ENCODE results near the gene RAB1B.
"Not testable (repeated sequence)": the region's sequence is repeated elsewhere in the genome, so short reads cannot be mapped to it uniquely, and the experiment has no call there.

RAB1B gene

DNA sequence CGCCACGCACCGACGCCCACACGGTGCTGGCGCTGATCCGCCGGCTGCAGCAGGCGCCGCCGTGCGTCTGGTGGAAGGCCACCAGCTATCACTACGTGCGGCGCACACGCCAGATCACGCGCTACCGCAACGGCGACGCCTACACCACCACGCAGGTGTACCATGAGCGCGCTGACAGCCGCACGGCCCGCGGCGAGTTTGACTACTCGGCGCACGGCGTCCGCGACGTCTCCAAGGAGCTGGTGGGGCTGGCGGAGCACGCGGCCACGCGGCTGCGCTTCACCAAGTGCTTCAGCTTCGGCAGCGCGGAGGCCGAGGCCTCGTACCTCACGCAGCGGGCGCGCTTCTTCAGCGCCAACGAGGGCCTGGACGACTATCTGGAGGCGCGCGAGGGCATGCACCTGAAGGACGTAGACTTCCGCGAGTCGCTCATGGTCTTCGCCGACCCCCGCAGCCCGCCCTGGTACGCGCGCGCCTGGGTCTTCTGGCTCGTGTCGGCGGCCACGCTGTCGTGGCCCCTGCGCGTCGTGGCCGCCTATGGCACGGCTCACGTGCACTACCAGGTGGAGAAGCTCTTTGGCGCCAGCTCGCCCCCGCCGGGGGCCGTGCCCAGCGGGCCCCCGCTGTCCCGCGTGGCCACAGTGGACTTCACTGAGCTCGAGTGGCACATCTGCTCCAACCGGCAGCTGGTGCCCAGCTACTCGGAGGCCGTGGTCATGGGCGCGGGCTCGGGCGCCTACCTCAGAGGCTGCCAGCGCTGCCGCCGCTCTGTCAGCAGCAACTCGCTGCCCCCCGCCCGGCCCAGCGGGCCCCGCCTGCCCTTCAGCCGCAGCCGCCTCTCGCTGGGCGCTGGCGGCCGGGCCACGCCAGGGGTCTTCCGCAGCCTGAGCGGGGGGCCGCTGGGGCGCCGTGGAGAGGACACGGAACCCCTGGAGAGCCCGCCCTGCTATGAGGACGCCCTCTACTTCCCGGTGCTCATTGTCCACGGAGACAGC, 26.5 kb downstream of the RAB1B start:
- H3K9me3 ChIP-seq (ENCODE audit: control insufficient read depth, low read length) = no peaks in the 10 kb centered on the region
- no peak overlapping the region for H3K4me3 ChIP-seq (ENCODE audit: insufficient read depth, low read depth, low read length, poor library complexity, severe bottlenecking)
- H3K27me3 ChIP-seq (replicated peaks; ENCODE audit: control insufficient read depth, insufficient read depth, low read length, poor library complexity, severe bottlenecking) = peaks cover 10% of the 10 kb centered on the region
- DNase-seq = no peak
- H3K27ac ChIP-seq (ENCODE audit: insufficient read depth, low read length, poor library complexity, severe bottlenecking) = no peak overlapping the region
- peaks cover 10% of the 10 kb centered on the region for H3K4me1 ChIP-seq (ENCODE audit: control insufficient read depth, insufficient read depth, low read length, poor library complexity, severe bottlenecking)
- H3K36me3 ChIP-seq (ENCODE audit: control insufficient read depth, insufficient read depth, low read length) = no peaks in the 10 kb centered on the region

DNA sequence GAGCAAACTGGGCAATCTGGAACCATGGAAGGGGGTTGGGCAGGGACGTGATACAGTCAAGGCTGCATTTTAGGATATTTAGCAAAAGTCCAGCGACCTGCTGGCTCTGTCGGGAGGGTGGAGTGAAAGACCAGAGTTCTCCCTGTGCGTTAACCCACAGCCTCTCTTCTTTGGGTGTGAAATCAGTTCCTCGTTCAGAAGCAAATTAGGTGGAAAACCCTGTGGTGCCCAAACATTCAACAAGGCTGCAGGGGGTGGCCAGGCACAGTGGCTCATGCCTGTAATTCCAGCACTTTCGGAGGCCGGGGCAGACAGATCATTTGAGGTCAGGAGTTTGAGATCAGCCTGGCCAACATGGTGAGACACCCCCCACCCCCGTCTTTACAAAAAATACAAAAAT, 29.2 kb downstream of the RAB1B start:
- no peak for DNase-seq
- Histone ChIP-seq H3K27ac (ENCODE audit: insufficient read depth, low read length, poor library complexity, severe bottlenecking) (no peak overlapping the region), H3K4me1 (ENCODE audit: control insufficient read depth, insufficient read depth, low read length, poor library complexity, severe bottlenecking) (no peaks in the 10 kb centered on the region), H3K4me3 (ENCODE audit: insufficient read depth, low read depth, low read length, poor library complexity, severe bottlenecking) (no peak overlapping the region), H3K27me3 (replicated peaks; ENCODE audit: control insufficient read depth, insufficient read depth, low read length, poor library complexity, severe bottlenecking) (peaks cover under 1% of the 10 kb centered on the region), H3K9me3 (ENCODE audit: control insufficient read depth, low read length) (no peaks in the 10 kb centered on the region), H3K36me3 (ENCODE audit: control insufficient read depth, insufficient read depth, low read length) (no peaks in the 10 kb centered on the region)

DNA sequence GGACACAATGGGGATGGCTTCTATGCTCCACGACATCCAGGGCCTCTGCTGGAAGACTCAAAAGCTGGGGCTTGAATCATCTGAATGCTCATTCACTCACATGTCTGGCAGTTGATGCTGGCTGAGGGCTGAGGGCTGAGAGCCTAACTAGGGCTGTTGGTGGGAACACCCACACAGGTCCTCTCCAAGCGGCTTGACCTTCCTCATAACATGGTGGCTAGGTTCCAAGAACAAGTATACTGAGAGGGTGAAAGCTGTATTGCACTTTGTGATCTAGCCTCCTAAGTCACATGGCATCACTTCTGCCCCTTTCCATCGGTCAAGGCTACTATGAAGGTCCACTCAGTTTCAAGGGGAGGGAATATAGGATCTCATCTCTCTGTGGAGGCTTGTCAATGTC, 30.7 kb downstream of the RAB1B start:
- no peak overlapping the region for H3K27ac ChIP-seq (ENCODE audit: insufficient read depth, low read length, poor library complexity, severe bottlenecking)
- H3K4me3 ChIP-seq (ENCODE audit: insufficient read depth, low read depth, low read length, poor library complexity, severe bottlenecking) = no peak overlapping the region
- no peaks in the 10 kb centered on the region for H3K9me3 ChIP-seq (ENCODE audit: control insufficient read depth, low read length)
- H3K36me3 ChIP-seq (ENCODE audit: control insufficient read depth, insufficient read depth, low read length) = no peaks in the 10 kb centered on the region
- H3K4me1 ChIP-seq (ENCODE audit: control insufficient read depth, insufficient read depth, low read length, poor library complexity, severe bottlenecking) = no peaks in the 10 kb centered on the region
- no peaks in the 10 kb centered on the region for H3K27me3 ChIP-seq (replicated peaks; ENCODE audit: control insufficient read depth, insufficient read depth, low read length, poor library complexity, severe bottlenecking)
- no peak for DNase-seq

DNA sequence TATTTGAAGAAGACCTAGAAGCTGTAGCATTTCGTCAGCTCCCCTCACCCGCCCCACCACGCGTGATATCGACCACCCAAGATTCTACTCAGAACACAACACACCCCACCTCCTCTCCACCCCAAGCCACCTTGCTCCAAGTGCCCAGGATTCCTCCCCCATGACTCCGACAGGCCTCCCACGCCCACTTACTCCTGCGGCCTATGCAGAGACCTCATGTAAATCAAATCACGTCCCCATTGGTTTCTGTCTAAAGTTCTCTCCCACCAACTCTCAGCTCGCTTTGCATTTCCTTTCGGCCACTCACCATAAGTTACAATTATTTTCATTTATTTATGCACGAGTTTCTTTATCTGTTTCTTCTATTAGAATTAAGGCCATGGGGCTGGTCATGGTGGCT, 34.2 kb downstream of the RAB1B start:
- Histone ChIP-seq H3K9me3 (ENCODE audit: control insufficient read depth, low read length) (no peaks in the 10 kb centered on the region), H3K4me3 (ENCODE audit: insufficient read depth, low read depth, low read length, poor library complexity, severe bottlenecking) (no peak overlapping the region), H3K27me3 (replicated peaks; ENCODE audit: control insufficient read depth, insufficient read depth, low read length, poor library complexity, severe bottlenecking) (no peaks in the 10 kb centered on the region), H3K36me3 (ENCODE audit: control insufficient read depth, insufficient read depth, low read length) (no peaks in the 10 kb centered on the region), H3K27ac (ENCODE audit: insufficient read depth, low read length, poor library complexity, severe bottlenecking) (no peak overlapping the region), H3K4me1 (ENCODE audit: control insufficient read depth, insufficient read depth, low read length, poor library complexity, severe bottlenecking) (no peaks in the 10 kb centered on the region)
- DNase-seq = no peak

DNA sequence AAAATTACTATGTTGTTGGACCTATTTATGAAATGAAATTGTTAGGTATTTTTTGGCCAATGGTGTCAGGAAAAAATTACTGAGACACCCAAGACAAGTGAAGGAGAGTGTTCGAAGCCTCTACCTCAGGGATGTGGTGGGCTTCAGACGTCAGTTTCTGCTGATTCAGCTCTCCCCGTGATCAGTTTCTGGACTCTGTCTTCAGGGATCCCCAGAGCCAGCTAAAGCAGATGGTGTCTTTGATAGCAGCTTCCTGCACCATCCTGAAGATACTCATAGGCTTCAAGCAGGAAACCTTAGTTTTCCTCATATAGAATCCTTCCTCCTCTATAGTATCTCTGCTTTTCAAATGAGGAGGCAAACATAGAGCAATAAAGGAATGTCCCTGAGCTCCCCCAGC, 41.0 kb downstream of the RAB1B start:
- H3K27ac ChIP-seq (ENCODE audit: insufficient read depth, low read length, poor library complexity, severe bottlenecking) = no peak overlapping the region
- H3K4me3 ChIP-seq (ENCODE audit: insufficient read depth, low read depth, low read length, poor library complexity, severe bottlenecking) = no peak overlapping the region
- H3K4me1 ChIP-seq (ENCODE audit: control insufficient read depth, insufficient read depth, low read length, poor library complexity, severe bottlenecking) = peaks cover 12% of the 10 kb centered on the region
- H3K9me3 ChIP-seq (ENCODE audit: control insufficient read depth, low read length) = no peaks in the 10 kb centered on the region
- no peaks in the 10 kb centered on the region for H3K27me3 ChIP-seq (replicated peaks; ENCODE audit: control insufficient read depth, insufficient read depth, low read length, poor library complexity, severe bottlenecking)
- DNase-seq = no peak
- H3K36me3 ChIP-seq (ENCODE audit: control insufficient read depth, insufficient read depth, low read length) = no peaks in the 10 kb centered on the region

DNA sequence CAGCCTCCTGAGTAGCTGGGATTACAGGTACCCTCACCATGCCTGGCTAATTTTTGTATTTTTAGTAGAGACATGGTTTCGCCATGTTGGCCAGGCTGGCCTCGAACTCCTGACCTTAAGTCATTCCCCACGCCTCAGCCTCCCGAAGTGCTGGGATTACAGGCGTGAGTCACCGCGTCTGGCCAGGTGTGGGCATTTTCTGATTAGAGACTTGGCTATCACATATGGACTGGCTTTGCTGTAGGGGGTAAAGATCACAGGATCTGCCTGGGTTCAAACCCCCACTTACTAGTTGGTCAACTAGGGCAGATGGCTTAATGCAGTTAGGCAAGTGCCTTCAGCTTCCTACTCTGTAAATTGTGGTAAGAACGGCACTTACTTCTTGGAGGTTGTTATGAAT, 41.9 kb downstream of the RAB1B start:
- H3K27me3 ChIP-seq (replicated peaks; ENCODE audit: control insufficient read depth, insufficient read depth, low read length, poor library complexity, severe bottlenecking) = no peaks in the 10 kb centered on the region
- H3K27ac ChIP-seq (ENCODE audit: insufficient read depth, low read length, poor library complexity, severe bottlenecking) = no peak overlapping the region
- H3K4me3 ChIP-seq (ENCODE audit: insufficient read depth, low read depth, low read length, poor library complexity, severe bottlenecking) = no peak overlapping the region
- peaks cover 12% of the 10 kb centered on the region for H3K4me1 ChIP-seq (ENCODE audit: control insufficient read depth, insufficient read depth, low read length, poor library complexity, severe bottlenecking)
- H3K9me3 ChIP-seq (ENCODE audit: control insufficient read depth, low read length) = no peaks in the 10 kb centered on the region
- DNase-seq = no peak
- H3K36me3 ChIP-seq (ENCODE audit: control insufficient read depth, insufficient read depth, low read length) = no peaks in the 10 kb centered on the region

DNA sequence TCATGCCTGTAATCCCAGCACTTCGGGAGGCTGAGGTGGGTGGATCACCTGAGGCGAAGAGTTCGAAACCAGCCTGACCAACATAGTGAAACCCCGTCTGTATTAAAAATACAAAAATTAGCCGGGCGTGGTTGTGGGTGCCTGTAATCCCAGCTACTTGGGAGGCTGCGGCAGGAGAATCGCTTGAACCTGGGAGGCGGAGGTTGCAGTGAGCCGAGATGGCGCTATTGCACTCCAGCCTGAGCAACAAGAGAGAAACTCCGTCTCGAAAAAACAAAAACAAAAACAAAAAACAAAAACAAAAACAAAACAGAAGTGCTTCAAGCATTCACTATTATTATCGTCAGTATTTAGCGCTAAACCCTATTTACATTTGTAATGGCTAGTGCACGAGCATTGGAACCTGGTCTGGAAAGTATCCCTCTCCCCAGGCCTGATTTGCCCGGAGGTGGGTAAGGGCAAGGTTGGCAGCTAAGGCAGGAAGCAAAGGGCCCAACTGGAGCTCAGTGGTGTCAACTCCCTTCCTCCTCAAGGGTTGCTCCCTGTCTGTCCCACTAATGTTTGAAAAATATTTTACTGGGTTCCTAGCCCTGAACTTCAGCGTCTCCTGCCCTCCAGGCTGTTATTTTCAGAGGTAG, 42.5 kb downstream of the RAB1B start:
- H3K27me3 ChIP-seq (replicated peaks; ENCODE audit: control insufficient read depth, insufficient read depth, low read length, poor library complexity, severe bottlenecking); H3K4me3 ChIP-seq (ENCODE audit: insufficient read depth, low read depth, low read length, poor library complexity, severe bottlenecking); DNase-seq; H3K9me3 ChIP-seq (ENCODE audit: control insufficient read depth, low read length); H3K27ac ChIP-seq (ENCODE audit: insufficient read depth, low read length, poor library complexity, severe bottlenecking); H3K36me3 ChIP-seq (ENCODE audit: control insufficient read depth, insufficient read depth, low read length): not testable (repeated sequence)
- peaks cover 12% of the 10 kb centered on the region for H3K4me1 ChIP-seq (ENCODE audit: control insufficient read depth, insufficient read depth, low read length, poor library complexity, severe bottlenecking)

DNA sequence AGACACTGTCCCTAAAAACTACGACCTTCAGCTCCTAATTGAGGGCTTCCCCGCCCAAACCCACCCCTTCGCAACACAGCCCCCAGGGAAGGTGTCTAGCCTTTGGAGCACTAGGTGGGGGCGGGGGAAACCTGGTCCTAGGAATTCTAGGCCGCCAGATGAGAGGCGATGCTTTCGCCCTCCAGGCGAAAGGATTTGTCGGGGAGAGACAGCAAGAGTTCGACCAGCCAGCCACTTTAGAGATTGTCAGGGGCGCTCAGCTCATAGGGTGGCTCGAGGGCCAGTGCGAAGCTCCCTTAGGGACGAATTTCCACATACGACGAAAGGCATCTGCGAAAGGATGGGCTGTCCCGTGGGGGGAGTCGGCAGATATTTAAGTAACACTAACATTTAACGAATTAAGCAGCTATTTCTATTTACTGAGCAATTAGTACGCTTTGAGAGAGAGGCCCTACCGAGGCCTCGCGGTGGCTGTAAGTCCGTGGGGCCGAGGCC, 43.1 kb downstream of the RAB1B start:
- Histone ChIP-seq H3K4me1 (ENCODE audit: control insufficient read depth, insufficient read depth, low read length, poor library complexity, severe bottlenecking) (peaks cover 12% of the 10 kb centered on the region), H3K27me3 (replicated peaks; ENCODE audit: control insufficient read depth, insufficient read depth, low read length, poor library complexity, severe bottlenecking) (no peaks in the 10 kb centered on the region), H3K36me3 (ENCODE audit: control insufficient read depth, insufficient read depth, low read length) (no peaks in the 10 kb centered on the region), H3K4me3 (ENCODE audit: insufficient read depth, low read depth, low read length, poor library complexity, severe bottlenecking) (peak overlapping the region; percentile 63), H3K27ac (ENCODE audit: insufficient read depth, low read length, poor library complexity, severe bottlenecking) (peak overlapping the region; percentile 74), H3K9me3 (ENCODE audit: control insufficient read depth, low read length) (no peaks in the 10 kb centered on the region)
- no peak for DNase-seq

DNA sequence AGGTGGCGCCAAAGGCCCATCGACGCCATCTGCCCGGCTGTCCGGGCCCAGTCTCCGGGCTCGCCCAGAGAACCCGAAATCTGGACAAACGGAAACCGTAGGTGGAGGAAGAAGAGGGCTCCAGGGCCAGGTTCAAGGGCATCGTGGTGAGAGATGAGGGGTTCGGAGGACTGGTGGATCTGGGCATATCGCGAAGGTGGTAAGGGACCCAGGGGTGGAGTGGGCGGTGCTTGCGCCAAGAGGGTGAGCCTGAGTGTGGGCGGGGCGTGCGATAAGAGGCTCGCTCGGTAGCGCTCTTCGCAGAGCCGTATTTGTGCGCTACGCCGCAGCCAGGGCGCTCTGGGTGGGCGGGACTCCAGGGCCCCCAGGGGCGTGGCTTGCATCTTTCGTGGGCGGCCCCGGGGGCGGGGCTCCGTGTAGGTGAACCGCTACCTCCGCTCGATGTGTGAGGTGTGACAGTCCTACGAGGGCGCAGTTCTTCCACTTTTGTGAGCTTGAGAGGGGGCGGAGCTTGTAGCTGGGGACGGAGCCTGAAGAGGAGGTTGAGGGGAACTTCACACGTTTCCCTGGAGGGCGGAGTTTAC, 43.6 kb downstream of the RAB1B start:
- H3K27ac ChIP-seq (ENCODE audit: insufficient read depth, low read length, poor library complexity, severe bottlenecking) = peak overlapping the region; percentile 74
- H3K27me3 ChIP-seq (replicated peaks; ENCODE audit: control insufficient read depth, insufficient read depth, low read length, poor library complexity, severe bottlenecking) = no peaks in the 10 kb centered on the region
- H3K9me3 ChIP-seq (ENCODE audit: control insufficient read depth, low read length) = no peaks in the 10 kb centered on the region
- peaks cover 12% of the 10 kb centered on the region for H3K4me1 ChIP-seq (ENCODE audit: control insufficient read depth, insufficient read depth, low read length, poor library complexity, severe bottlenecking)
- peak; percentile 92 to 98 (median 97) for DNase-seq
- H3K36me3 ChIP-seq (ENCODE audit: control insufficient read depth, insufficient read depth, low read length) = no peaks in the 10 kb centered on the region
- peak overlapping the region; percentile 63 for H3K4me3 ChIP-seq (ENCODE audit: insufficient read depth, low read depth, low read length, poor library complexity, severe bottlenecking)
